ENCODE results near the gene PELI1.

DNA sequence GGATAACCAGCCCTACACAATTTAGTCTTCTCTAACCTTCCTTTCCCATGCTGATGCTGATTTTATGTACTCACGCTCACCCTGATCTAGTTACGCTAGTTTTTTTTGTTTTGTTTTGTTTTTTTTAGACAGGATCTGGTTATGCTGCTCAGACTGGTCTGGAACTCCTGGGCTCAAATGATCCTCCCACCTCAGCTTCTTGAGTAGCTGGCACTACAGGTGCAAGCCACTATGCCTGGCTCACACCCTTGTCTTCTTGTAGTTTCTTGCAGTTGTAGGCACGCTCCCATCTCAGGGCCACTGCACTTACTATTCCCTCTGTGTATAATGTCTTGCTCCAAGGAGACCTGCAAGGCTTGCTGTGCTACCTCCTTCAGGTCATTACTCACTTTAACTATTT lies 6.2 kb downstream of the PELI1 start:
- TF ChIP-seq, protein P1, sequence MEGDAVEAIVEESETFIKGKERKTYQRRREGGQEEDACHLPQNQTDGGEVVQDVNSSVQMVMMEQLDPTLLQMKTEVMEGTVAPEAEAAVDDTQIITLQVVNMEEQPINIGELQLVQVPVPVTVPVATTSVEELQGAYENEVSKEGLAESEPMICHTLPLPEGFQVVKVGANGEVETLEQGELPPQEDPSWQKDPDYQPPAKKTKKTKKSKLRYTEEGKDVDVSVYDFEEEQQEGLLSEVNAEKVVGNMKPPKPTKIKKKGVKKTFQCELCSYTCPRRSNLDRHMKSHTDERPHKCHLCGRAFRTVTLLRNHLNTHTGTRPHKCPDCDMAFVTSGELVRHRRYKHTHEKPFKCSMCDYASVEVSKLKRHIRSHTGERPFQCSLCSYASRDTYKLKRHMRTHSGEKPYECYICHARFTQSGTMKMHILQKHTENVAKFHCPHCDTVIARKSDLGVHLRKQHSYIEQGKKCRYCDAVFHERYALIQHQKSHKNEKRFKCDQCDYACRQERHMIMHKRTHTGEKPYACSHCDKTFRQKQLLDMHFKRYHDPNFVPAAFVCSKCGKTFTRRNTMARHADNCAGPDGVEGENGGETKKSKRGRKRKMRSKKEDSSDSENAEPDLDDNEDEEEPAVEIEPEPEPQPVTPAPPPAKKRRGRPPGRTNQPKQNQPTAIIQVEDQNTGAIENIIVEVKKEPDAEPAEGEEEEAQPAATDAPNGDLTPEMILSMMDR (IDR thresholded peaks at IDR 0.05) = no peak
- no peak for TF ChIP-seq POLR2A (IDR thresholded peaks at IDR 0.05)

Data from body of pancreas (tissue), 4 donors.